Body of pancreas (tissue), 4 donors: ENCODE measurements around the gene CHMP4B. TPM values are rescaled to one million over a fixed set of nuclear protein-coding genes. Genes with fewer than 3 reads are reported as not detected.

Experiments
- ATAC-seq: fragments of 150-250 bp; one replicate; pipeline ENCODE4 v1.9.1; 2016
- DNase-seq, 4 donors: peaks; one replicate each; pipeline ENCODE4 v3.0.0-alpha.2; 2019
- H3K27ac ChIP-seq, 4 donors: fragments of 200-600 bp; sonication (generic); 1 replicate in 3 of 4; 2 replicates in 1 of 4; pipeline versions ENCODE4 v1.5.1 to v1.6.1; 2016 to 2019; ENCODE audit warnings: mild to moderate bottlenecking in 1 of 4, mixed read lengths in 1 of 4, moderate library complexity in 1 of 4
- H3K27me3 ChIP-seq, 2 donors: fragments of 200-600 bp; sonication (generic); one replicate each; pipeline ENCODE4 v1.6.0; 2016; ENCODE audit warnings: mild to moderate bottlenecking in 1 of 2
- H3K36me3 ChIP-seq, 2 donors: fragments of 200-600 bp; sonication (generic); replicated peaks in 1 of 2; 2 replicates each; pipeline ENCODE4 v1.5.1; 2016; ENCODE audit warnings: low read depth in 2 of 2; ENCODE audit not compliant: insufficient read depth in 1 of 2
- H3K4me1 ChIP-seq: fragments of 200-600 bp; sonication (generic); one replicate; pipeline ENCODE4 v1.6.0; 2016
- H3K4me3 ChIP-seq, 2 donors: fragments of 200-600 bp; sonication (generic); 1 replicate in 1 of 2; 2 replicates in 1 of 2; pipeline ENCODE4 v1.5.1; 2016 to 2019
- H3K9me3 ChIP-seq, 3 donors: fragments of 200-600 bp; sonication (generic); 1 replicate in 2 of 3; 2 replicates in 1 of 3; pipeline ENCODE4 v1.5.1; 2016
- POLR2A ChIP-seq, 3 donors: fragments of 450-650 bp; IDR thresholded peaks; one replicate each; pipeline ENCODE4 v1.6.1; 2016; ENCODE audit warnings: antibody characterized with exemption in 3 of 3, mild to moderate bottlenecking in 2 of 3
- WGBS, 2 donors: methylation state at CpG; one replicate each; pipeline ENCODE4 v1.1.5; 2017; 5-methylcytosine and 5-hydroxymethylcytosine counted together
- intact Hi-C: fragments of 100-400 bp; cut with DNase I; formaldehyde crosslinking; loops from one replicate; pipeline ENCODE4 v1.15.1; 2023
- total RNA-seq, 2 donors: library from RNA; depleted of rRNA; stranded (reverse); fragments of >200 nt; gene quantifications; one replicate each; pipeline ENCODE4 v1.1.0, GENCODE V29; 2016
- TF ChIP-seq, protein P1 (sequence below), 7 experiments: fragments of 450-650 bp in 4 of 7; fragments of 200-600 bp in 3 of 7; sonication (generic) in 3 of 7; IDR thresholded peaks; one replicate each; pipeline ENCODE4 v1.5.1; 2016 to 2019; ENCODE audit warnings: antibody characterized with exemption in 7 of 7

CHMP4B gene
- total RNA-seq, 2 donors from 2014 or later, result 24.1 to 43.3 TPM

DNA sequence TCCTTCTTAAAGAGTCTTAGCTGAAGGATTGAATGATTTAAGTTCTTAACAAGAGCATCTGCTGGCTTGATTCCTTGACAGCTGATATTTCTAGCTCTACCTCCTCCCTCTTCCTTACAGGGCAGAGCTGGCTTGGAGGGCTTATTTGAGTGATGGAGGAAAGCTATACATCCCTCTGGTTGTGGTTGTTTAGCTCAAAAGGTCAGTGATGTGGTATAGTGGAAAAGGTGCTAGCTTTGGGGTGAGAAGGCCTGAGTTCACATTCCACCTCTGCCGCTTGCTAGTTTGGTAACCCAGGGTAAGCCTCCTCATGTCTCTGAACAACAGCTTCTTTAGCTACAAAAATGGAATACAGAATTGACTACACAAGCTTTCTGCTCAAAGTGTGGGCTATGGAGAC lies 8.3 kb downstream of the CHMP4B start:
- intact Hi-C loops, result no loop called here
- no peak for DNase-seq
- Histone ChIP-seq H3K36me3 (no peaks in the 10 kb centered on the region), H3K4me1 (peaks cover 39% of the 10 kb centered on the region), H3K27me3 (no peaks in the 10 kb centered on the region), H3K9me3 (no peaks in the 10 kb centered on the region), H3K4me3 (no peak overlapping the region), H3K27ac (no peak overlapping the region)
- 96 to 100% methylated on average over 1 of the region's 1 CpG for WGBS, 2 donors
- no peak for ATAC-seq
- TF ChIP-seq POLR2A (IDR thresholded peaks at IDR 0.05), result no peak
- TF ChIP-seq, protein P1, sequence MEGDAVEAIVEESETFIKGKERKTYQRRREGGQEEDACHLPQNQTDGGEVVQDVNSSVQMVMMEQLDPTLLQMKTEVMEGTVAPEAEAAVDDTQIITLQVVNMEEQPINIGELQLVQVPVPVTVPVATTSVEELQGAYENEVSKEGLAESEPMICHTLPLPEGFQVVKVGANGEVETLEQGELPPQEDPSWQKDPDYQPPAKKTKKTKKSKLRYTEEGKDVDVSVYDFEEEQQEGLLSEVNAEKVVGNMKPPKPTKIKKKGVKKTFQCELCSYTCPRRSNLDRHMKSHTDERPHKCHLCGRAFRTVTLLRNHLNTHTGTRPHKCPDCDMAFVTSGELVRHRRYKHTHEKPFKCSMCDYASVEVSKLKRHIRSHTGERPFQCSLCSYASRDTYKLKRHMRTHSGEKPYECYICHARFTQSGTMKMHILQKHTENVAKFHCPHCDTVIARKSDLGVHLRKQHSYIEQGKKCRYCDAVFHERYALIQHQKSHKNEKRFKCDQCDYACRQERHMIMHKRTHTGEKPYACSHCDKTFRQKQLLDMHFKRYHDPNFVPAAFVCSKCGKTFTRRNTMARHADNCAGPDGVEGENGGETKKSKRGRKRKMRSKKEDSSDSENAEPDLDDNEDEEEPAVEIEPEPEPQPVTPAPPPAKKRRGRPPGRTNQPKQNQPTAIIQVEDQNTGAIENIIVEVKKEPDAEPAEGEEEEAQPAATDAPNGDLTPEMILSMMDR (IDR thresholded peaks at IDR 0.05), result no peak

DNA sequence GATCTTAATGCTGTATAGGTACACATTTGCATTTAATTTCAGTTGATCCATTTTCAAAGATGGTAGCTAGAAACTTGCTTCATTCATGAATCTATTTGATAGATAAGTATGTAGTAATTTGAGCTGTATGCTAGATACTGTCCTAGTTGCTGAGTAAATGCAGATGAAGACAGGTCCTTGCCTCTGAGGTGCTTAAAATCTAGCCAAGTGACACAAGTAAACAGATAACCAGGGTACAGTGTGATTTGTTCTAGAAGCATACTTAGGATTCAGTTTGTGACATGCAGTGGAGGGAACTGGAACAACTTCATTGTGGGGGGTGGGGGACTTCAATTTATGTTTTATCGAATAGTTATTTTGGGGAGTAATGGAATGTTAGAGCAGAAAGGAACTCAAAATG lies 9.2 kb downstream of the CHMP4B start:
- ATAC-seq, result no peak
- no peak overlapping the region for H3K4me3 ChIP-seq
- peaks cover 40% of the 10 kb centered on the region for H3K4me1 ChIP-seq
- no peak overlapping the region for H3K27ac ChIP-seq
- no peak for DNase-seq
- intact Hi-C loops, result no loop called here
- no peak for TF ChIP-seq POLR2A (IDR thresholded peaks at IDR 0.05)
- TF ChIP-seq, protein P1 (IDR thresholded peaks at IDR 0.05), result no peak
- WGBS, 2 donors, result 79 to 94% methylated on average over 1 of the region's 1 CpG
- no peaks in the 10 kb centered on the region for H3K9me3 ChIP-seq
- no peaks in the 10 kb centered on the region for H3K36me3 ChIP-seq
- no peaks in the 10 kb centered on the region for H3K27me3 ChIP-seq

DNA sequence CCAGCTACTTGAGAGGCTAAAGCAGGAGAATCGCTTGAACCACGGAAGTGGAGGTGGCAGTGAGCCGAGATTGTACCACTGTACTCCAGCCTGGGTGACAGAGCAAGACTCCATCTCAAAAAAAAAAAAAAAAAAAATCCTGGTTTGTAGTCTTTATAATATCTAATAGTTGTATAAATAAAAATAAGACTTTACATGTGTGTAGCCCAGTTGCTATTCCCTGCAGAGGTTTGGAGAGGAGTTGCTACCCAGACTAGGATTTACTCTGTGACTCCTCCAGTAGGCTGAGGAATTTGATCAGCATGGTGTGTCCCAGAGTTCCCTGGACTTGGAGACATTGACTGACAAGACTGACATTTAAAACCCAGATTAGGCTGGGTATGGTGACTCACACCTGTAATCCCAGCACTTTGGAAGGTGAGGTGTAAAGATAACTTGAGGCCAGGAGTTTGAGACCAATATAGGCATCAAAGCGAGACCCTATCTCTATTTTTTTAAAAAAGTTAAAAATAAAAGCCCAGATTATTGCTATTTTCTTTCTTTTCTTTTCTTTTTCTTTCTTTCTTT lies 10.2 kb downstream of the CHMP4B start:
- DNase-seq, result no peak
- ATAC-seq, result no peak

DNA sequence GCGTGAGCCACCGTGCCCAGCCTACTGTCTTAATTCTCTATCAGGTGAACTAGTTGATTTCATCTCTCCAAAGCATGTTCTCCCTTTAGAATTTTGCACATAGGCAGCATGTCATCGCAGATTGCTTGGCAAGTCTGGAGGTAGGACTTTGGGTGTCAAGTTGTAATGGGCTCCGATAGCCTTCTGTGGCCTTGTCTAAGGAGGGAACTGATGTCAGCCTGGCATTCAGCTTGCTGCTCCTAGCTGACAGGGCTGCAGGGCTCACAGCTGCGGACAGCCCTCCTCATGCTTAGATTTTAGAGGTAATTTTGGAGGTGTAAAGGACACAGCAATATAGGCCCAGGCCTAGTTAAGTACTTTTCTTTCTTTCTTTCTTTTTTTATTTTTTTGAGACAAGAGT lies 11.3 kb downstream of the CHMP4B start:
- H3K27ac ChIP-seq, result no peak overlapping the region
- H3K27me3 ChIP-seq, result no peaks in the 10 kb centered on the region
- 81 to 84% methylated on average over 5 of the region's 5 CpGs for WGBS, 2 donors
- H3K4me1 ChIP-seq, result peaks cover 44% of the 10 kb centered on the region
- no peaks in the 10 kb centered on the region for H3K9me3 ChIP-seq
- no peaks in the 10 kb centered on the region for H3K36me3 ChIP-seq
- intact Hi-C loops, result no loop called here
- H3K4me3 ChIP-seq, result no peak overlapping the region
- no peak for TF ChIP-seq POLR2A (IDR thresholded peaks at IDR 0.05)
- TF ChIP-seq, protein P1 (IDR thresholded peaks at IDR 0.05), result no peak
- no peak for DNase-seq
- no peak for ATAC-seq

More for the DNA sequence above, 10.2 kb downstream of the CHMP4B start:
- Histone ChIP-seq H3K4me1 (peaks cover 44% of the 10 kb centered on the region), H3K9me3 (no peaks in the 10 kb centered on the region), H3K36me3 (no peaks in the 10 kb centered on the region), H3K27ac (no peak overlapping the region), H3K27me3 (no peaks in the 10 kb centered on the region), H3K4me3 (no peak overlapping the region)
- TF ChIP-seq, protein P1 (IDR thresholded peaks at IDR 0.05), result no peak
- no peak for TF ChIP-seq POLR2A (IDR thresholded peaks at IDR 0.05)
- 55 to 63% methylated on average over 4 of the region's 4 CpGs for WGBS, 2 donors
- intact Hi-C loops, result no loop called here

DNA sequence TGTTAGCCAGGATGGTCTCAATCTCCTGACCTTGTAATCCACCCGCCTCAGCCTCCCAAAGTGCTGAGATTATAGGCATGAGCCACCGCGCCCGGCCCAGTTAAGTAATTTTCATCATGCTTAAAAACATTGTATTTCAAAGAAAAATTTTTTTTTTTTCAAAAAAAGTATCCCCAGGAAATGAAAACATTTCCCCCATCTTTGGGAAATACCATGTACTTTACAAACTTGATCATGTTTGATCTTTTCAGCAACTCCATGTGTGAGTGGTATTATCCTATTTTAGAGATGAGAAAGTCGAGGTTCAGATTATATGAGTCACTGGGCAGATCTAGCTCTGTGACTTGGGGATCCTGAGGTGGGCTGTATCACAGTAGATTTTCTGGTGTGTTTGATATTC lies 11.8 kb downstream of the CHMP4B start:
- ATAC-seq (no peak), DNase-seq (no peak)
- Histone ChIP-seq H3K4me3 (no peak overlapping the region), H3K27me3 (no peaks in the 10 kb centered on the region), H3K36me3 (no peaks in the 10 kb centered on the region), H3K9me3 (no peaks in the 10 kb centered on the region), H3K4me1 (peaks cover 50% of the 10 kb centered on the region), H3K27ac (no peak overlapping the region)
- 91 to 92% methylated on average over 5 of the region's 5 CpGs for WGBS, 2 donors
- TF ChIP-seq, protein P1 (IDR thresholded peaks at IDR 0.05), result no peak
- no peak for TF ChIP-seq POLR2A (IDR thresholded peaks at IDR 0.05)
- intact Hi-C loops, result no loop called here
